HL-60 (cell line): Measurements from ENCODE around the gene JDP2.

Experiments
- POLR2AphosphoS5 ChIP-seq: IDR thresholded peaks from 2 replicates; pipeline ENCODE4 v1.6.1; 2012; ENCODE audit warnings: low read depth
- REST ChIP-seq: IDR thresholded peaks from 2 replicates; pipeline ENCODE4 v1.6.1; 2012; ENCODE audit warnings: low read depth; ENCODE audit not compliant: insufficient replicate concordance
- TF ChIP-seq, protein P1 (sequence below): IDR thresholded peaks from one replicate; pipeline ENCODE4 v1.5.1; 2011; ENCODE audit warnings: low read length, control low read depth, inconsistent platforms; ENCODE audit not compliant: insufficient read depth

DNA sequence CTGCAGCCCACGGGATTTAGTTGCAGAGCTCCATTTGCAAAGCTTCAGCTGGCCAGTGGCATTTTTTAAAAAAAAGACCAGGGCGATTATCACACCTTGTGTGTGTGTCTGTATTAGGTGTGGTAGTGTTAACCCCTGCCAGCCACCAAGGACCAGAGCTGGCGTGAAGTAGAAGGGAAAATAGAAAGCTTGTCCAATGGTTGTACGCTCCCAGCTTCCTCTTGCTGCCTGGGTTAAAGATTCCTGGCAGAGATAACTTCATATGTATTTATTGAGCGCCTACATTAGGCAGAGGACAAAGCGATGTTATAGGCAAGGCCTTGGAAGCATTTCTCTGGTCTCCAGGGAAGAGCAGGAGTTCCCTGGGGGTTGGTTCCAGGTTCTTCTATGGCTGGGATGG is 3.2 kb downstream of the JDP2 start:
- TF ChIP-seq, protein P1, sequence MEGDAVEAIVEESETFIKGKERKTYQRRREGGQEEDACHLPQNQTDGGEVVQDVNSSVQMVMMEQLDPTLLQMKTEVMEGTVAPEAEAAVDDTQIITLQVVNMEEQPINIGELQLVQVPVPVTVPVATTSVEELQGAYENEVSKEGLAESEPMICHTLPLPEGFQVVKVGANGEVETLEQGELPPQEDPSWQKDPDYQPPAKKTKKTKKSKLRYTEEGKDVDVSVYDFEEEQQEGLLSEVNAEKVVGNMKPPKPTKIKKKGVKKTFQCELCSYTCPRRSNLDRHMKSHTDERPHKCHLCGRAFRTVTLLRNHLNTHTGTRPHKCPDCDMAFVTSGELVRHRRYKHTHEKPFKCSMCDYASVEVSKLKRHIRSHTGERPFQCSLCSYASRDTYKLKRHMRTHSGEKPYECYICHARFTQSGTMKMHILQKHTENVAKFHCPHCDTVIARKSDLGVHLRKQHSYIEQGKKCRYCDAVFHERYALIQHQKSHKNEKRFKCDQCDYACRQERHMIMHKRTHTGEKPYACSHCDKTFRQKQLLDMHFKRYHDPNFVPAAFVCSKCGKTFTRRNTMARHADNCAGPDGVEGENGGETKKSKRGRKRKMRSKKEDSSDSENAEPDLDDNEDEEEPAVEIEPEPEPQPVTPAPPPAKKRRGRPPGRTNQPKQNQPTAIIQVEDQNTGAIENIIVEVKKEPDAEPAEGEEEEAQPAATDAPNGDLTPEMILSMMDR, result no peak
- TF ChIP-seq POLR2AphosphoS5, result no peak
- TF ChIP-seq REST, result no peak
